Right ventricle myocardium superior (tissue), 1 donor: ENCODE data around the gene LEFTY1. TPM values are rescaled to one million over a fixed set of nuclear protein-coding genes. Genes with fewer than 3 reads are reported as not detected.
"Not testable (repeated sequence)": the region's sequence is repeated elsewhere in the genome, so short reads cannot be mapped to it uniquely, and the experiment has no call there.

Source experiments
- ATAC-seq: fragments of 200-7000 bp; cut with Tn5 transposase; one replicate; pipeline ENCODE4 v1.9.1; 2020; ENCODE audit warnings: mild to moderate bottlenecking; ENCODE audit not compliant: poor library complexity
- DNase-seq: peaks from one replicate; pipeline ENCODE4 v3.0.0-alpha.2; 2020
- intact Hi-C: fragments of 100-400 bp; cut with DNase I; formaldehyde crosslinking; loops from one replicate; pipeline ENCODE4 v1.11.2; 2022
- microRNA-seq: library from miRNA; unstranded; fragments of <30 nt; microRNA quantifications from one replicate; pipeline ENCODE4 v1.2.0, GENCODE V29; 2020
- total RNA-seq: library from RNA; stranded (reverse); fragmentation: NEBNext Ultra II Directional; extraction: Animal tissue kit (Norgen Biotek cat#: 25700); gene quantifications from one replicate; pipeline ENCODE4 v1.2.1, GENCODE V29; 2021
- donor health status: DM: no; HTN: yes; CAD: no; lungs with severe emphysema.

The LEFTY1 gene
- total RNA-seq, 1 donor from 2014 or later = 0.13 TPM

GRCh38 chr1:225843426-225843795 is 45.5 kb downstream of the LEFTY1 start:
- ATAC-seq (no peak), DNase-seq (peak; percentile 27)
- intact Hi-C loops = no loop called here

- intact Hi-C loops = no loop called here
- ATAC-seq = no peak
- peak; percentile 23 for DNase-seq
Observed at GRCh38 chr1:225842788-225843425, 46.0 kb downstream of the LEFTY1 start.

- ATAC-seq = no peak
- intact Hi-C loops = no loop called here
- peak; percentile 34 for DNase-seq
Observed at GRCh38 chr1:225842074-225842473, 46.9 kb downstream of the LEFTY1 start.

GRCh38 chr1:225840713-225841112 is 48.2 kb downstream of the LEFTY1 start:
- ATAC-seq = no peak
- no peak for DNase-seq
- intact Hi-C loops = no loop called here

DNA sequence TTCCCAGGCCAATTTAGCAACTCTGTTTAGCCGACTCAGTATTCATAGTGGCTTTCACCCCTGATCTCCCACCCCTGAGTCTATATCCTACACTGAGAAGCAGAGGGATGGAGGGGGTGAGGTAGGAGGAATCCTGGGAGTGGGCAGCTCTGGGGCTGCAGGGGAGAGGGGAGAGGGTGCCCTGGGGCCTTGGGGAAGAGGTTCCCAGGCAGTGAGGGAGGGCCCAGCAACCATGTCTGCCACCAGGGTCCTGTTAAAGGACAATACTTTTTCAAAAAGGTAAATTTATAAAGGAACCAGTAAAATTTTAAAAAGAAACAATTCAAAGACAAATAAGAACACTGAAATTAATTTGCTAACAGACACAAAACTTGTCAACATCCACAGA is 48.7 kb downstream of the LEFTY1 start:
- intact Hi-C loops = no loop called here
- no peak for DNase-seq
- ATAC-seq = no peak

DNA sequence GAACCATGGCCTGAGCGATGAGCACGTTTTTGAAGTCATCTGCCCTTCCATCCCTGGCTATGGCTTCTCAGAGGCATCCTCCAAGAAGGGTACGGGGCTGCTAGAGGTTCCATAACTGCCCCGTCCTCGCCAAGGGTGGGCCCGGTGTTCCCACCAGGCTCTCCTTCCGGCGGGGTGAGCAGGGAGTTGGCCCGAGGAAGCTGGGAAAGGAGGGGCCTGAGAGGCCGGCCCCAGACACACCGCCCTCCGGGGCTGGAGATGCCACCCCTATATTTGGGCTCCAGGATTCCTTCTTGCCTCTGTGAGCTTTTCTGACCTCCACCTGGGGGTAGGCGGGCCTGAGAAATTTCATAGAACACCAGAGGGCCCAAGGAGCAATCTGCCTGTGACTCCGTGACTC is 50.2 kb downstream of the LEFTY1 start:
- intact Hi-C loops = no loop called here
- ATAC-seq (no peak), DNase-seq (no peak)

GRCh38 chr1:225836296-225836695 is 52.6 kb downstream of the LEFTY1 start:
- intact Hi-C loops, DNase-seq, ATAC-seq: not testable (repeated sequence)

Small RNAs within 50 kb of the gene (microRNA-seq; reads per million reads assigned to microRNA genes)
- gene MIR6741 = not detected

Other genes with a start within 250 kb of the LEFTY1 start
- 70.4 TPM for gene ENAH, start 236.0 kb downstream of the LEFTY1 start, total RNA-seq
- 188 TPM for gene SRP9, start 111.3 kb downstream of the LEFTY1 start, total RNA-seq
- 68.6 TPM for gene EPHX1, start 79.0 kb downstream of the LEFTY1 start, total RNA-seq
- gene TMEM63A, start 6.8 kb downstream of the LEFTY1 start, total RNA-seq = 37.0 TPM
- gene PYCR2, start 35.1 kb upstream of the LEFTY1 start, total RNA-seq = 60.3 TPM
- gene LEFTY2, start 52.1 kb upstream of the LEFTY1 start, total RNA-seq = 0.24 TPM
- gene SDE2, start 110.2 kb upstream of the LEFTY1 start, total RNA-seq = 9.4 TPM
- 271 TPM for gene H3-3A, start 173.6 kb upstream of the LEFTY1 start, total RNA-seq